ENCODE results near the gene DCBLD1. TPM values are rescaled to one million over a fixed set of nuclear protein-coding genes. Genes with fewer than 3 reads are reported as not detected.

Gene DCBLD1
- total and polyA plus RNA-seq, 7 donors = 2.0 to 9.0 (median 4.0) TPM

DNA sequence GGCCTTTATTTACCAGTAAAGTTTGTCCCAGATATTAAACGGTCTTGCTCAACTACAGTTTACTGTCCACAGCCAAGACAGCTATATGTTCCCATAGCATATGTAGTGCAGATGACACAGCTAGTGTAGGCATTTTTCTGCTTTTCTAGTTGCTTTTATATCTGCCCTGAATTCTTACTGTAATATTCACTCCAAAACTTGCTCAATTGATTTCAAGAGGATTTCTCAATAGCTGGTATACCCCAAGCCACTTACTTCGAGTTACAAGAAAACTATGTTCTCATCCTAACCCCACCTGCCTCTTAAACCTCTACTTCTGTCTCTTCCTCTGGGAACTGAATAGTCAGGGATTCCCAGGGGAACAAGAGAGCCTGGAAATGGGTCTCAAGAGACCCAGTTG is 37.9 kb upstream of the DCBLD1 start:
- no peak overlapping the region for H3K27ac ChIP-seq
- intact Hi-C loops (cut with DNase I) = no loop called here

DNA sequence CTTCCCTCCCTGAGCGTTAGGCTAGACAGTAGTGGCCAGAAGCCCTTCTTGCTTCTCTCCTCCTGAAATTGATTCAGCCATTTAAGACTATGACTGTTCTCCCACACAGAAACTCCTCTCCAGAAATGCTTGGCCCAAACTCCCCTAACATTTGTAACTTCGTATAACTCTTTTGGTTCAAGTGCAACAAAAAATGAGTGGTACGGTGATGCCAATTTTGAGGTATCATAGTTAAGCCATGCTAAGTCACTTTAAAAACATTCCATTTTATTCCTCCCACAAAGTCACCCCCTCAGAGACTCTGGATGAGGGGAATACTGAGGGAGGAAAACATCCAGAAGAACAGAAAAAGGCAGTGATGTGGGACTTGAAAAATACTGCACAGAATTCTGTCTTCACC is 35.6 kb upstream of the DCBLD1 start:
- no peaks in the 10 kb centered on the region for H3K9me3 ChIP-seq
- no peaks in the 10 kb centered on the region for H3K36me3 ChIP-seq (ENCODE audit: insufficient read depth in 1 of 2, low read depth in 1 of 2)
- intact Hi-C loops (cut with DNase I) = loop anchor here in 1 of 2 donors (5.0 kb wide), 1 partner anchor 35 kb away; the partner anchor contains the start of gene DCBLD1
- DNase-seq = no peak
- ATAC-seq = no peak
- no peak overlapping the region for H3K27ac ChIP-seq
- H3K4me1 ChIP-seq = peaks cover 12% of the 10 kb centered on the region
- 52 to 58% (median 57%) methylated on average over 3 of the region's 3 CpGs for WGBS, 3 donors
- TF ChIP-seq, protein P1, sequence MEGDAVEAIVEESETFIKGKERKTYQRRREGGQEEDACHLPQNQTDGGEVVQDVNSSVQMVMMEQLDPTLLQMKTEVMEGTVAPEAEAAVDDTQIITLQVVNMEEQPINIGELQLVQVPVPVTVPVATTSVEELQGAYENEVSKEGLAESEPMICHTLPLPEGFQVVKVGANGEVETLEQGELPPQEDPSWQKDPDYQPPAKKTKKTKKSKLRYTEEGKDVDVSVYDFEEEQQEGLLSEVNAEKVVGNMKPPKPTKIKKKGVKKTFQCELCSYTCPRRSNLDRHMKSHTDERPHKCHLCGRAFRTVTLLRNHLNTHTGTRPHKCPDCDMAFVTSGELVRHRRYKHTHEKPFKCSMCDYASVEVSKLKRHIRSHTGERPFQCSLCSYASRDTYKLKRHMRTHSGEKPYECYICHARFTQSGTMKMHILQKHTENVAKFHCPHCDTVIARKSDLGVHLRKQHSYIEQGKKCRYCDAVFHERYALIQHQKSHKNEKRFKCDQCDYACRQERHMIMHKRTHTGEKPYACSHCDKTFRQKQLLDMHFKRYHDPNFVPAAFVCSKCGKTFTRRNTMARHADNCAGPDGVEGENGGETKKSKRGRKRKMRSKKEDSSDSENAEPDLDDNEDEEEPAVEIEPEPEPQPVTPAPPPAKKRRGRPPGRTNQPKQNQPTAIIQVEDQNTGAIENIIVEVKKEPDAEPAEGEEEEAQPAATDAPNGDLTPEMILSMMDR (IDR thresholded peaks at IDR 0.05) = no peak
- no peaks in the 10 kb centered on the region for H3K27me3 ChIP-seq (ENCODE audit: insufficient read depth in 3 of 3, low read length in 2 of 3)
- no peak overlapping the region for H3K4me3 ChIP-seq

More for the DNA sequence above, 37.9 kb upstream of the DCBLD1 start:
- H3K4me3 ChIP-seq = no peak overlapping the region
- DNase-seq (no peak), ATAC-seq (no peak)
- TF ChIP-seq, protein P1 (IDR thresholded peaks at IDR 0.05) = no peak
- 73 to 88% (median 78%) methylated on average over 2 of the region's 2 CpGs for WGBS, 3 donors
- H3K4me1 ChIP-seq = peaks cover 10% of the 10 kb centered on the region
- no peaks in the 10 kb centered on the region for H3K9me3 ChIP-seq
- H3K27me3 ChIP-seq (ENCODE audit: insufficient read depth in 3 of 3, low read length in 2 of 3) = no peaks in the 10 kb centered on the region
- H3K36me3 ChIP-seq (ENCODE audit: insufficient read depth in 1 of 2, low read depth in 1 of 2) = no peaks in the 10 kb centered on the region

DNA sequence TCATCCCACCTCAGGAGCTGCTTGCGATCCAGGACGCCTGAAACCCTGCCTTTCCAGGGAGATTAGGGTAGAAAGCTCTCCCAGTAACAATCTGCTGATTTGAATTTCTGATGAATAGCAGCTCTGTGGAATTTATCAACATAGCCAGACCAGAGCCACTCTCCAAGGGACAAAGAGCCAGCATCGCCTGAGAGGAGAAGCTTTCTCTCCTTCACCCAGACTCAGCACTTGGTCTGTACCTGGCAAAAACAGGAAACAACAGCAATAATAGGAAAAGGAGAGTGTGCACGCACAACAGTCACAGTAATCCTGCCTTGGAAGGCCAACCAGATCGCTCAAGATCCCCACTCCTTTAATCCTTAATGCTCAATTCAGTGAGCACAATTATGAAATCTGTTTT is 34.5 kb upstream of the DCBLD1 start:
- intact Hi-C loops (cut with DNase I) = loop anchor here in 1 of 2 donors (5.0 kb wide), 1 partner anchor 34 kb away; the partner anchor contains the start of gene DCBLD1
- TF ChIP-seq, protein P1 (IDR thresholded peaks at IDR 0.05) = no peak
- 54 to 57% (median 57%) methylated on average over 5 of the region's 5 CpGs for WGBS, 3 donors
- Histone ChIP-seq H3K27ac (no peak overlapping the region), H3K4me3 (no peak overlapping the region), H3K9me3 (no peaks in the 10 kb centered on the region), H3K27me3 (ENCODE audit: insufficient read depth in 3 of 3, low read length in 2 of 3) (no peaks in the 10 kb centered on the region), H3K4me1 (peaks cover 12% of the 10 kb centered on the region), H3K36me3 (ENCODE audit: insufficient read depth in 1 of 2, low read depth in 1 of 2) (no peaks in the 10 kb centered on the region)
- DNase-seq (no peak), ATAC-seq (no peak)

DNA sequence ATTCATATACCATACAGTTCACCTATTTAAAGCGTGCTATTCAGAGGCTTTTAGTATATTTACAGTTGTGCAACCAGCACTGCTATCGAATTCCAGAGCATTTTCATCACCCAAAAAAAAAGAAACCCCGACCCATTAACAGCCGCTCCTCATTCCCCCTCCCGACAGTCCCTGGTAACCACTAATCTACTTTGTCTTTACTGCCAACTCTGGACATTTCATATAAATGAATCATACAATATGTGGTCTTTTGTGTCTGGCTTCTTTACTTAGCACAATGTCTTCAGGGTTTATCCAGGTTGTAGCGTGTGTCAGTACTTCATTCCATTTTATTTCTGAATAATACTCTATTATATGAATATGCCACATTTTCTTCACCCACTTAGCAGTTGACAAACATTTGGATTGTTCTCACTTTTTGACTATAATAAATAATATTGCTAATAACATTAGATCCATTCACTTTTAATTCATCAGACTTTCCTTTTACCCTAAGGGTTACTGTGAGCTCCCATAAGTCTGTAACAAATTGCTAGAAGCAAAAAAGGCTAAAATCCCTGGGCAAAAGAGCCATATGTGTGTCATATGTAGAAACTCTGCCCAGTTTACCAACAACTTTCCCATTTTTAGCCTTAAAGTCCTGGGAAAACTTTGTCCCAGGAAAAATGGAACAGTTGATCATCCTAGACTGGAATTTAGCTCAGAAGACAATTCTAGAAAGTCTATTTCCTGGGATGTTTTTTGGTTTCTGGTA is 33.6 kb upstream of the DCBLD1 start:
- H3K4me3 ChIP-seq = no peak overlapping the region
- WGBS, 3 donors = 27 to 33% (median 32%) methylated on average over 6 of the region's 6 CpGs

More for the DNA sequence above, 33.6 kb upstream of the DCBLD1 start:
- DNase-seq = no peak
- Histone ChIP-seq H3K27me3 (ENCODE audit: insufficient read depth in 3 of 3, low read length in 2 of 3) (no peaks in the 10 kb centered on the region), H3K4me1 (peaks cover 12% of the 10 kb centered on the region), H3K36me3 (ENCODE audit: insufficient read depth in 1 of 2, low read depth in 1 of 2) (no peaks in the 10 kb centered on the region), H3K27ac (no peak overlapping the region), H3K9me3 (no peaks in the 10 kb centered on the region)
- peak; percentile 75 to 87 (median 84) for ATAC-seq
- TF ChIP-seq, protein P1 (IDR thresholded peaks at IDR 0.05) = no peak
- intact Hi-C loops (cut with DNase I) = loop anchor here in 1 of 2 donors (5.0 kb wide), 1 partner anchor 33 kb away; the partner anchor contains the start of gene DCBLD1

Measured in psoas muscle (tissue), 8 donors.